Brain microvascular endothelial cell (primary cell): ENCODE data around the gene ZNF581.

Experiments
- DNase-seq: peaks from one replicate; pipeline ENCODE4 v3.0.0-alpha.2; 2020
- H3K27ac ChIP-seq: fragments of 250-450 bp; sonication (Bioruptor Pico); 2 replicates; pipeline ENCODE4 v1.5.1; 2020; ENCODE audit warnings: mild to moderate bottlenecking, moderate library complexity
- H3K27me3 ChIP-seq: fragments of 250-450 bp; sonication (Bioruptor Pico); replicated peaks from 2 replicates; pipeline ENCODE4 v1.5.1; 2020; ENCODE audit warnings: mild to moderate bottlenecking
- H3K36me3 ChIP-seq: fragments of 250-450 bp; sonication (Bioruptor Pico); replicated peaks from 2 replicates; pipeline ENCODE4 v1.5.1; 2020; ENCODE audit warnings: mild to moderate bottlenecking
- H3K4me3 ChIP-seq: 2 replicates; pipeline ENCODE4 v1.5.1; 2011; ENCODE audit warnings: low read depth, mild to moderate bottlenecking, control low read depth, low read length, moderate library complexity
- CTCF ChIP-seq: IDR thresholded peaks from 2 replicates; pipeline ENCODE4 v1.5.1; 2011; ENCODE audit warnings: low read depth, mild to moderate bottlenecking, moderate library complexity, low read length, control low read depth, inconsistent platforms; ENCODE audit errors: missing control alignments
- in situ Hi-C: cut with HindIII; loops from 2 replicates; pipeline ENCODE4 v1.10.0; 2017; ENCODE audit warnings: low sequenced_read_pairs, low pct_ligation_motif_present

ZNF581 gene

DNA sequence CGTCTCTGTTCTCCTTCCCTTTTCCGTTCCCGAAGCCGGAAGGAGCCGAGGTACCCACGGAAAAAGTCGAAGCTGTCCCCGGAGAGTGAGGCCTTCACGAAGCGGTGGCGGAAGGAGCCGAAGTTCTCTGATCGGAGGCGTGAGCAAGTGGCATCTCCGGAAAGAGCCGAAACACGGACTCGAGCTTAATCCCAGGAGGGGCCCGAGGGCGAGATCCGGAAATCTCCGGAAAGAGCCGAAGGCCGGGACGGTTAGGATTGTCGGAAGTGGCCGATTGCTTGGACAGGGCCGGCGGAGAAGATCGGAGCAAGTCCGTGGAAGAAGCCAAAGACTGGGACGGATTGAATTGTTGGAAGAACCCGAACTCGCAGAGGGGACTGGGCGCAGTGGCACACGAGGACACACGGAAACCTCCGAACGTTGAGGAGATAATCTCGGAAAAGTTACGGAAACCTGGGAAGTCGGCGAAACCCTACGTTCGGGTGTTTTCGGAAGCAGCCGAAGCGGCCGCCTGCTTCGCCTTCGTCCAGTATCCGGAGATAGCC is 10.9 kb downstream of the ZNF581 start:
- TF ChIP-seq CTCF: no peak
- DNase-seq: peak; percentile 99
- no peaks in the 10 kb centered on the region for H3K27me3 ChIP-seq
- H3K4me3 ChIP-seq: peak overlapping the region; percentile 81
- H3K27ac ChIP-seq: peak overlapping the region; percentile 98
- in situ Hi-C loops: no loop called here
- peaks cover under 1% of the 10 kb centered on the region for H3K36me3 ChIP-seq

- Histone ChIP-seq H3K27ac (peak within 1 kb of the TSS; percentile 98), H3K36me3 (peaks cover 7% of the 10 kb centered on the region), H3K27me3 (no peaks in the 10 kb centered on the region), H3K4me3 (peak within 1 kb of the TSS; percentile 90)
- in situ Hi-C loops: no loop called here
- DNase-seq: peak; percentile 88
- no peak for TF ChIP-seq CTCF
These were observed 11.6 kb downstream of the ZNF581 start, which contains the start of gene U2AF2 for GRCh38 chr19:55654868-55655647. Gene U2AF2 (plus strand): TSS chr19:55655035. CDS start chr19:55655105, 70 bp downstream.

DNA sequence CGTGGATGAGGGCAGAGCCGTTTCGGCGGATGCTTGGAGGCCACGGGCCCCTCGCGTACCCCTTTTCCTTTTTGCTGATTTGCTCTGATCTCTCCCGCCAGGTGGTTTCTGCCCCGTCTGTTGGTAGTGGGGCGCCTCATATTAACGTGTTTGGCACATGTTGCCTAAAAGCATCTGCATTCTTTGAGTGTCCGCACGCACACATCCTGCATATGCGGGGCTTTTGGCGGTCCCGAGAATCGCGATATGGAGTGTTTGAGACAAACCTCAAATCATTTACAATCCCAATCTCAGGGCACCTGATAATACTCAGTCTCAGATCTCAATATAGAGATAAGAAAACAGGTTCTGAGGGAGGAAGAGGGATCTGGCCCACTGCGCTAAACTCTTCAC is 12.2 kb downstream of the ZNF581 start:
- no peak for TF ChIP-seq CTCF
- no peaks in the 10 kb centered on the region for H3K27me3 ChIP-seq
- H3K27ac ChIP-seq: peak overlapping the region; percentile 98
- H3K4me3 ChIP-seq: peak overlapping the region; percentile 90
- no peak for DNase-seq
- in situ Hi-C loops: no loop called here
- peaks cover 11% of the 10 kb centered on the region for H3K36me3 ChIP-seq

DNA sequence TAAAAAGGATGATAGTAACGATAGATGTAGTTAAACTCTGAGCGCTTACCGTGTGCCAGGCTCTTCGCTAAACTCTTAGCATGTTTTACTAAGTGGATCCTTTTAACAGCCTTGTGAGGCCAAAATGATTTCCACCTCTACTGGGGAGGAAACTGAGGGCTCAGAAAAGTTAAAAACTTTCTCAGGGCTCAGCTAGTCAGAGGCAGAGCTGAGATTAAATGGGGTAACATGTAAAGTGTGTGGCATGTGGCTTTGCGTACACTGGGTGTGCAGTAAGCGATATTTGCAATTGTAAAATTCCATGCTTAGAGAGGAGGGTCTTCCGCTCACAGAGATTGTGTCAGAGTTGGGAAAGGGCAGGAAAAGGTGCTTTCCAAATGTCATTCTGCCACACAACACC is 13.1 kb downstream of the ZNF581 start:
- DNase-seq: no peak
- in situ Hi-C loops: no loop called here
- H3K27ac ChIP-seq: no peak overlapping the region
- no peak for TF ChIP-seq CTCF
- peaks cover 20% of the 10 kb centered on the region for H3K36me3 ChIP-seq
- H3K27me3 ChIP-seq: no peaks in the 10 kb centered on the region
- H3K4me3 ChIP-seq: peak overlapping the region; percentile 90

GRCh38 chr19:55656988-55657747 is 13.7 kb downstream of the ZNF581 start:
- H3K4me3 ChIP-seq: peak overlapping the region; percentile 90
- in situ Hi-C loops: no loop called here
- no peak for TF ChIP-seq CTCF
- H3K27me3 ChIP-seq: no peaks in the 10 kb centered on the region
- H3K27ac ChIP-seq: no peak overlapping the region
- no peak for DNase-seq
- peaks cover 26% of the 10 kb centered on the region for H3K36me3 ChIP-seq
